NCI-H2107 treated with DMSO at 0.1 percent for 48 hours (cell line): ENCODE data around the gene AKT2.
A peak's percentile ranks its signal among the peaks of the same experiment; 100 is the strongest.

Experiments
- DNase-seq: peaks from one replicate; lab custom pipeline; 2025; ENCODE audit not compliant: unreplicated experiment; lab: John Stamatoyannopoulos, UW

Gene AKT2

GRCh38 chr19:40192758-40193586 is 92.2 kb downstream of the AKT2 start:
- DNase-seq = no peak

DNA sequence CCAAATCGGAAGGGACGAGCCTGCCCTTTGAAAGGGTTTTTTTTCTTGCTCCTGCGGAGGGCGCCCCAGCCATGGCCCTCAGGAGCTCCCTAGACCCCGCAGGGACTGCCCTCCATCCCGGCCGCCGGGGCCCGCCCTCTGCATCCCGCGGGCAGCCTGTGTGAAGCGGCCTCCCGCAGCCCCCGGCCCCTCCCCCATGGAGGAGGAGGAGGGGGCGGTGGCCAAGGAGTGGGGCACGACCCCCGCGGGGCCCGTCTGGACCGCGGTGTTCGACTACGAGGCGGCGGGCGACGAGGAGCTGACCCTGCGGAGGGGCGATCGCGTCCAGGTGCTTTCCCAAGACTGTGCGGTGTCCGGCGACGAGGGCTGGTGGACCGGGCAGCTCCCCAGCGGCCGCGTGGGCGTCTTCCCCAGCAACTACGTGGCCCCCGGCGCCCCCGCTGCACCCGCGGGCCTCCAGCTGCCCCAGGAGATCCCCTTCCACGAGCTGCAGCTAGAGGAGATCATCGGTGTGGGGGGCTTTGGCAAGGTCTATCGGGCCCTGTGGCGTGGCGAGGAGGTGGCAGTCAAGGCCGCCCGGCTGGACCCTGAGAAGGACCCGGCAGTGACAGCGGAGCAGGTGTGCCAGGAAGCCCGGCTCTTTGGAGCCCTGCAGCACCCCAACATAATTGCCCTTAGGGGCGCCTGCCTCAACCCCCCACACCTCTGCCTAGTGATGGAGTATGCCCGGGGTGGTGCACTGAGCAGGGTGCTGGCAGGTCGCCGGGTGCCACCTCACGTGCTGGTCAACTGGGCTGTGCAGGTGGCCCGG is 93.1 kb downstream of the AKT2 start:
- no peak for DNase-seq

- DNase-seq = peak; percentile 9
Measured at GRCh38 chr19:40190891-40191835, 94.0 kb downstream of the AKT2 start, which contains the start of gene MAP3K10. Gene MAP3K10 (plus strand): TSS chr19:40191426. CDS start chr19:40192032, 606 bp downstream.

DNA sequence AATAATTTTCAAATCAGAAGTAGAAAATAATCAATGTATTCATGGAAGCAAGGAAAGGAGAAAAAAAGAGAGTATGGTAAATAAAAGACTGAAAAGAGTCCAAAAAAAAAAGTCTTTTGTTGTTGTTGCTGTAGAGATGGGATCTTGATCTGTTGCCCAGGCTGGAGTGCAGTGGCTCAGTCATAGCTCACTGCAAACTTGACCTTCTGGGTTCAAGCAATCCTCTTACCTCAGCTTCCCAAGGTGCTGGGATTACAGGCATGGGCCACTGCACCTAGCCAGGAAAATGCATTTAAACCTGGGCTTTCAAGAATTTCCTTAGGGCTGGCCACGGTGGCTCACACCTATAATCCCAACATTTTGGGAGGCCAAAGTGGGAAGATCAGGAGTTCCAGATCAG is 100.9 kb downstream of the AKT2 start:
- no peak for DNase-seq
